Glutamatergic neuron (in vitro differentiated cells): ENCODE results near the gene IQCK. TPM values are rescaled to one million over a fixed set of nuclear protein-coding genes. Genes with fewer than 3 reads are reported as not detected.

ENCODE experiments used
- DNase-seq: peaks from one replicate; pipeline ENCODE4 v3.0.0; 2022
- H3K27ac Mint-ChIP-seq: one replicate; pipeline ENCODE4 v1.8.0; 2020; ENCODE audit warnings: mild to moderate bottlenecking, mixed read lengths, inconsistent platforms; ENCODE audit not compliant: unreplicated experiment
- H3K27me3 Mint-ChIP-seq: one replicate; pipeline ENCODE4 v1.8.0; 2020; ENCODE audit warnings: mild to moderate bottlenecking, moderate library complexity, mixed read lengths, inconsistent platforms; ENCODE audit not compliant: unreplicated experiment
- H3K36me3 Mint-ChIP-seq: one replicate; pipeline ENCODE4 v1.8.0; 2020; ENCODE audit warnings: mild to moderate bottlenecking, mixed read lengths, inconsistent platforms; ENCODE audit not compliant: unreplicated experiment
- H3K4me1 Mint-ChIP-seq: one replicate; pipeline ENCODE4 v1.8.0; 2020; ENCODE audit warnings: mild to moderate bottlenecking, low read depth, mixed read lengths, inconsistent platforms; ENCODE audit not compliant: unreplicated experiment
- H3K4me3 Mint-ChIP-seq: one replicate; pipeline ENCODE4 v1.8.0; 2020; ENCODE audit warnings: mild to moderate bottlenecking, mixed read lengths, inconsistent platforms; ENCODE audit not compliant: unreplicated experiment
- H3K9me3 Mint-ChIP-seq: one replicate; pipeline ENCODE4 v1.8.0; 2020; ENCODE audit warnings: mild to moderate bottlenecking, moderate library complexity, mixed read lengths, inconsistent platforms; ENCODE audit not compliant: unreplicated experiment
- total RNA-seq: library from RNA; stranded (reverse); fragmentation: NEBNext Ultra II Directional; extraction: Animal tissue kit (Norgen Biotek cat#: 25700); gene quantifications from one replicate; pipeline ENCODE4 v1.2.1, GENCODE V29; 2021; ENCODE audit not compliant: unreplicated experiment
- TF ChIP-seq, protein P1 (sequence below): fragments of 200-600 bp; sonication (generic); IDR thresholded peaks from one replicate; pipeline ENCODE4 v1.5.0; 2021; ENCODE audit not compliant: partially characterized antibody, unreplicated experiment

The IQCK gene
- total RNA-seq, 1 donor from 2014 or later: 5.1 TPM

DNA sequence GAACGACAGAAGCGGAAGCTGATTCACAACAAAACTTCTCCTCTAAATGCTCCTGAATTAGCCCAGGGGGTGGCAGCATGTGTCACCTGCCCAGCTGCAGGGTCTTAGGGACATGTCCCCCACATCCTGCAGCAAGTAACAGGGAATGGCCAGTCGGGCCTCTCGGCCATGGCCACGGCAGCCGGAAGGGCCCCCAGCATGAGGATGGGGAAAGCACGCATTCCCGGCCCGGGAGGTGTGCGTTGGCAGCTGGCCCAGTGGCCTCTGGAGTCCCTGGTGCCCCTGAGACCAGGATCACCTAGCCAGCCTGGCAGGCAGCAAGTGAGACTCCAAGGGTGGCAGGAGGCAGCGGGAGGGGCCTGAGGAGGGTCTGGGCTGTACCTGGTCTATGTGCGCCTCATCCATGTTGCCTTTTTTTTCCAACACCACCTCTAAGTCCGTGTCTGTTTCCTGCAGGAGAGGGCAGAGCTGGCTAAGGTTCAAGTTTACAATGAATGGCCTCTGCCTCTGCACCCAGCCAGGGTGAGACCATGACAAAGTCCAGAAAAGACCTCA is 7.0 kb upstream of the IQCK start:
- Mint-ChIP-seq H3K27ac (no peak overlapping the region), H3K9me3 (peaks cover 6% of the 10 kb centered on the region)

DNA sequence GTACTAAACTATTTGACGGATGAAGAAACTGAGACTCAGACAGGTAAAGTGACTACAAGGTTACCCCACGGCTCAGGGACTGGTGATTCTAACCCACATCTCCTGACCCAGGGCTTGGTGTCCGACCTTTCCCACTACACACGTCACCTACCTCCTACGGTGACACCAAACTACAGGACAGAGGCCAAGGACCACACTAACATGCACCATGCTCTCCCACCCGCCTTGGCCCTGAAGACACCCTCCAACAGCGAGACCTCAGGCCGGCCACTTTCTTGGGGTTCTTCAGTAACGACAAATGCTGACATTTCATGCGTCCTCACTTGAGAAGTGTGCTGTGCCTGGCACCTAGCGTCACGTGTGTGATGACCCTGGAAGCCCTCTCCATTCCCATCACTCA is 6.4 kb upstream of the IQCK start:
- TF ChIP-seq, protein P1, sequence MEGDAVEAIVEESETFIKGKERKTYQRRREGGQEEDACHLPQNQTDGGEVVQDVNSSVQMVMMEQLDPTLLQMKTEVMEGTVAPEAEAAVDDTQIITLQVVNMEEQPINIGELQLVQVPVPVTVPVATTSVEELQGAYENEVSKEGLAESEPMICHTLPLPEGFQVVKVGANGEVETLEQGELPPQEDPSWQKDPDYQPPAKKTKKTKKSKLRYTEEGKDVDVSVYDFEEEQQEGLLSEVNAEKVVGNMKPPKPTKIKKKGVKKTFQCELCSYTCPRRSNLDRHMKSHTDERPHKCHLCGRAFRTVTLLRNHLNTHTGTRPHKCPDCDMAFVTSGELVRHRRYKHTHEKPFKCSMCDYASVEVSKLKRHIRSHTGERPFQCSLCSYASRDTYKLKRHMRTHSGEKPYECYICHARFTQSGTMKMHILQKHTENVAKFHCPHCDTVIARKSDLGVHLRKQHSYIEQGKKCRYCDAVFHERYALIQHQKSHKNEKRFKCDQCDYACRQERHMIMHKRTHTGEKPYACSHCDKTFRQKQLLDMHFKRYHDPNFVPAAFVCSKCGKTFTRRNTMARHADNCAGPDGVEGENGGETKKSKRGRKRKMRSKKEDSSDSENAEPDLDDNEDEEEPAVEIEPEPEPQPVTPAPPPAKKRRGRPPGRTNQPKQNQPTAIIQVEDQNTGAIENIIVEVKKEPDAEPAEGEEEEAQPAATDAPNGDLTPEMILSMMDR: no peak
- peaks cover 10% of the 10 kb centered on the region for H3K4me1 Mint-ChIP-seq
- no peaks in the 10 kb centered on the region for H3K36me3 Mint-ChIP-seq
- H3K27me3 Mint-ChIP-seq: peaks cover 5% of the 10 kb centered on the region
- peaks cover 6% of the 10 kb centered on the region for H3K9me3 Mint-ChIP-seq
- DNase-seq: no peak
- no peak overlapping the region for H3K27ac Mint-ChIP-seq
- no peak overlapping the region for H3K4me3 Mint-ChIP-seq

More for the DNA sequence above, 7.0 kb upstream of the IQCK start:
- H3K4me3 Mint-ChIP-seq: no peak overlapping the region
- no peaks in the 10 kb centered on the region for H3K36me3 Mint-ChIP-seq
- H3K27me3 Mint-ChIP-seq: peaks cover 5% of the 10 kb centered on the region
- no peak for DNase-seq
- H3K4me1 Mint-ChIP-seq: peaks cover 5% of the 10 kb centered on the region
- TF ChIP-seq, protein P1: no peak

DNA sequence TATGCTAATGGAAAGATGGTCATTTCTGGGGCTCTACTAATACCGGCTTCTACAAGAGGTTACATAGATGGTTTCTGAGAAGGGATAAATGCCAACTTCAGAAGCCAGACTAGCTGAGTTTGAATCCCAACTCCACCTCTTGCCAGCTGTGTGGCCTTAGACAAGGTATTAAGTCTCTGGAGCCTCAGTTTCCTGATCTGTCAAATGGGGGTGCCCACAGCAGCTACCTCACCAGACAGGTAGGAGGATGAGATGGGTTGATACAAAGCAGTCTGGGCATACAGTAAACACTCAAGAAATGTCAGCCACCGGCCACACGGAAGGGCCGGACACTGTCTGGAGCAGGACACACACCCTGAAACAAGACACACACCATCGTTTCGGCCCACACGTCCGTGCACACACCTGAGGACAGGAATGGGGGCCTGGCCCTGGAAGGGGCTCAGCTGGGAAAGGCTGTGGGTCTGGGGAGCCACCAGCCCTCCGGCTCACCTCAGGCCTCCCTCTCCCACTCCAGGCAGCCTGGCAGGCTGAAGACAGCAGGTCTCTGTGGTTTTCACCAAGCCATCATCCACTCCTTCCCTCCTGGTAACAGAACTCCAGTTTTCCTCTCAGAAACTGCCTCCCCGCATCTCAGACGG is 5.5 kb upstream of the IQCK start:
- H3K4me1 Mint-ChIP-seq: peaks cover 13% of the 10 kb centered on the region
- peaks cover 8% of the 10 kb centered on the region for H3K27me3 Mint-ChIP-seq
- no peak for DNase-seq
- no peaks in the 10 kb centered on the region for H3K36me3 Mint-ChIP-seq
- TF ChIP-seq, protein P1: no peak
- H3K9me3 Mint-ChIP-seq: peaks cover 6% of the 10 kb centered on the region
- H3K4me3 Mint-ChIP-seq: no peak overlapping the region
- no peak overlapping the region for H3K27ac Mint-ChIP-seq

DNA sequence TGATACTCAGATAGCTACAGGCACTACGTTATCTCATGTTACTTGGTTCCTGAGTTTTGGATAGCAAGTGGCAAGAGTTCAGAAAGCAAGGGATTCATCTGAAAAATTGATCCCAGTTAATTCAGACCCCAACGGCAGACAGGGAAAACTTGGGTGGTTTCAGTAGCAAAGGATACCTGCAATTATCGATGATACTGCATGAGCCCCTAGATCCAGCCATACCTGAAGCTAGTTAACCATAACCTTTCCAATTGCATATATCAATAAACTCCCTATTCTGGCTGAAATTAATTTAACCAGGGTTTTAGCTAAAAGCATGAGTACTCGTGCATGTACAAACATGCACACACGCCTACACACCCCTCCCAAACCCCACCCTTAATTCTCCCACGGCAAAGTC is 4.4 kb upstream of the IQCK start:
- Mint-ChIP-seq H3K36me3 (no peaks in the 10 kb centered on the region), H3K4me1 (peaks cover 13% of the 10 kb centered on the region), H3K4me3 (no peak overlapping the region), H3K27ac (no peak overlapping the region), H3K27me3 (peaks cover 8% of the 10 kb centered on the region), H3K9me3 (peaks cover 6% of the 10 kb centered on the region)
- DNase-seq: no peak
- TF ChIP-seq, protein P1: no peak

DNA sequence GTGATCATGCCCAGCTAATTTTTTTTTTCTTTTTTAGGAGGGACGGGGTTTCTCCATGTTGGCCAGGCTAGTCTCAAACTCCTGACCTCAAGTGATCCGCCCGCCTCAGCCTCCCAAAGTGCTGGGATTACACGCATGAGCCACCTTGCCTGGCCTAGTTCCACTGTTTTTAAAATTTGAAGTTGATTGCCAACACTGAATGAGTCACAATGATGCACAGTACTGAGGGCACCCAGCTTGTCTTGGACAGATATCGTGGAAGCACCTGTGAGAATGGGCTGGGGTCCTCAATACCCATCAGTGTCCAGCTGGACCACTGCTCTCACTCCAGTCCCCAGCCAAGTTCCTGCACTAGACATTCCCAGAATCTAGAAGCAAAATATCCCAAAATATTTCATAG is 2.5 kb upstream of the IQCK start:
- DNase-seq: no peak
- H3K4me1 Mint-ChIP-seq: peaks cover 8% of the 10 kb centered on the region
- no peaks in the 10 kb centered on the region for H3K36me3 Mint-ChIP-seq
- peaks cover 8% of the 10 kb centered on the region for H3K27me3 Mint-ChIP-seq
- TF ChIP-seq, protein P1: no peak
- H3K9me3 Mint-ChIP-seq: peaks cover 2% of the 10 kb centered on the region
- no peak overlapping the region for H3K4me3 Mint-ChIP-seq
- no peak overlapping the region for H3K27ac Mint-ChIP-seq
